NCI-H1048 (cell line): ENCODE data around the gene SYS1.

Source experiments
- DNase-seq: peaks from one replicate; lab custom pipeline; 2025; lab: John Stamatoyannopoulos, UW

SYS1 gene

DNA sequence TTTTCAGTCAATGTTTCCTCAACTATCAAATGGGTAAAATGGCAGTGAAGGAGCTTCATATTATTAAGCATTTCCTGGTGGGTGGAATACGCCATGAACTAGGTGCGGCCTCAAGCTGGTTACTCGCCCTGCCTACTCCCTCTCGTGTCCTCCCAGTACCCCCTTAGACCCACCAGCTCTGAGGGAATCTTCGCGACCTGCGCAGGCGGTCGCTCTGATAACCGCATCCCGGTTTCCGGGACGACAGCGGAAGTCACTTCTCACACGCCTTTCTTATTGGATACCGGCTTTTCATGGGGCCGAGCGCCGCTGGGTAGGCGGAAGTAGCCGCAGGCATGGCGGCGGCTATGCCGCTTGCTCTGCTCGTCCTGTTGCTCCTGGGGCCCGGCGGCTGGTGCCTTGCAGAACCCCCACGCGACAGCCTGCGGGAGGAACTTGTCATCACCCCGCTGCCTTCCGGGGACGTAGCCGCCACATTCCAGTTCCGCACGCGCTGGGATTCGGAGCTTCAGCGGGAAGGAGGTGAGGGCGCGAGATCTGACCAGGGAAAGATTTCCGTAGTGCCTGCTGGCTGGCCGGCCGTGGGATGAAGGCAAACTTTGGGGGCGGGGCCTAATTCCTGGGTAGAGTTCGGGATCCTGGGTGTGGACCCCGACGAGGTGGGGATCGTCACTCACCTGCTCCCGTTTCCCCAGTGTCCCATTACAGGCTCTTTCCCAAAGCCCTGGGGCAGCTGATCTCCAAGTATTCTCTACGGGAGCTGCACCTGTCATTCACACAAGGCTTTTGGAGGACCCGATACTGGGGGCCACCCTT, 53.1 kb downstream of the SYS1 start, which contains the start of gene PIGT:
Gene PIGT (plus strand): TSS at position 320 of the 816 bp plus-strand sequence. CDS start 16 bp downstream, at position 336.
- peak; percentile 29 for DNase-seq

DNA sequence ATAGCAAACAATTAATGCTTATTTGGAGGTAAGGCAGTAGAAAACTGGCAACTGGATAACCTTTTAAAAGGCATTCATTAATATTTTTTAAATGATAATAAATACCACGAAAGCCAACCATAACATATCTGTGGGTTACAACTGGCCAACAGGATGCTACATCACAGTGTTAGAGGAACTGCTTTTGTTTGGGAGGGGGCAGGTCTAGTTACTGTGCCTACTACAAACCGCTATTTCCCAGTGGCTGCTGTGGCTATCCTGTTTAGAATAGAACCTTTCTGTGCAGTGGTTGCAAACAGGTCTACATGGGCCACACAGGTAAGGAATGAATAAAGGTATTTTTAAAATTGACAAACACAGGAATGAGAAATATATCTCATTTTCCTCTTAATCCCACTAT, 54.0 kb downstream of the SYS1 start:
- DNase-seq = no peak
